TTC549 (cell line): ENCODE data around the gene MOSPD3.
"Not testable (repeated sequence)": the region's sequence is repeated elsewhere in the genome, so short reads cannot be mapped to it uniquely, and the experiment has no call there.

Experiments
- FAIRE-seq: peaks from 2 replicates; lab custom pipeline; 2012; peaks lifted over from hg19 to GRCh38; lab: Jason Lieb, UNC

Gene MOSPD3

GRCh38 chr7:100626530-100627237 lies 14.3 kb downstream of the MOSPD3 start:
- FAIRE-seq, result no peak

DNA sequence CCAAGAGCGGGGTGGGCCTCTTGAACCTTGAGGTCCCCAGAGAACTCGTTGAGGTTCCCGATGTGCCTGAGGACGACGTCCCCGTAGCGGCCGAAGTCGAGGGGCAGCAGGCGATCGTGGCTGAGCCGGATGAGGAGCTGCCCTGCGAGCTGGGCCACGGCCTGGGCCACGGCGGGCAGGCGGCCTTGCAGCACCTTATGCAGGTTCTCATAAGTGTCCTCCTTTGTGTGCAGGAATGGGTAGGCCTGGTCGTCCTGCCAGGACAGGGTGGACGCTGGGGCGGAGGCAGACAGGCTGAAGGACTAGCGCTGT lies 14.9 kb downstream of the MOSPD3 start:
- FAIRE-seq, result no peak

GRCh38 chr7:100629117-100629716 lies 16.9 kb downstream of the MOSPD3 start:
- FAIRE-seq, result no peak

- FAIRE-seq, result no peak
Observed at GRCh38 chr7:100630066-100630465, 17.7 kb downstream of the MOSPD3 start.

- FAIRE-seq, result no peak
Observed at GRCh38 chr7:100632951-100633717, 20.8 kb downstream of the MOSPD3 start.

GRCh38 chr7:100639995-100640516 lies 27.7 kb downstream of the MOSPD3 start:
- FAIRE-seq, result no peak

GRCh38 chr7:100640517-100641440 lies 28.4 kb downstream of the MOSPD3 start:
- FAIRE-seq, result no peak

- no peak for FAIRE-seq
Observed at GRCh38 chr7:100641463-100641859, 29.1 kb downstream of the MOSPD3 start, which contains the start of gene TFR2. TFR2 (minus strand) TSS chr7:100641552; CDS start chr7:100641509, 43 bp downstream.

DNA sequence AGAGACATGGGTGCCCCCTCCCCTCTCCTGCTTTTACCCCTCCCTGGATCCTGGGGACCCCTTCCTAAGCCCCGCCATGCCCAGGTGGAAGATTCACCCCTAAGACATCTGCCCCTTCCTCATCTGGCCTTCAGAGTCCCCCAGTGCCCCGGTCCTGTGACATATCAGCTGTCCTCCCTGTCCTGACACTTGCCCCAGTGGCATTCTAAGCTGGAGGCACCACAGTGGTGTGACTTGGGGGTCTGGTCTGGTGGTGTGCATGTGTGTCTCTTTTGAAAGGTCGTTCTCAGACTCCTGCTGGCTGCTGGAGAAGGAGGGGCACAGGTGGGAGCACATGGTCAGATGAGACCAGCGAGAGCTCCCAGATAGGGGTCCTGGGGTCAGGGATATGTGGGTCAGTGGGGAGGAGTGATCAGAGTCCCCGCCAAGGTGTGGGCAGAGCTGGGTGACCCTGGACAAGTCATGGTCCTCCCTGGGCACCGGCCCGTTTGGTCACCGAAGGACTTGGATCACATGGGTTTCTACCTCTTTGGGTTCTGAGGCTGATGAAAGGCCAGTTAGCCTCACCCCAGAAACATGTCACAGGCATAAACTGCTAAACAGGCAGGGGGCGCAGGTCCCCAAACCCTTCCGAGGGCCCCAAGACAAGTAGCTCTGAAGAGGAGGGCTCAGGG lies 29.7 kb downstream of the MOSPD3 start:
- FAIRE-seq, result no peak

DNA sequence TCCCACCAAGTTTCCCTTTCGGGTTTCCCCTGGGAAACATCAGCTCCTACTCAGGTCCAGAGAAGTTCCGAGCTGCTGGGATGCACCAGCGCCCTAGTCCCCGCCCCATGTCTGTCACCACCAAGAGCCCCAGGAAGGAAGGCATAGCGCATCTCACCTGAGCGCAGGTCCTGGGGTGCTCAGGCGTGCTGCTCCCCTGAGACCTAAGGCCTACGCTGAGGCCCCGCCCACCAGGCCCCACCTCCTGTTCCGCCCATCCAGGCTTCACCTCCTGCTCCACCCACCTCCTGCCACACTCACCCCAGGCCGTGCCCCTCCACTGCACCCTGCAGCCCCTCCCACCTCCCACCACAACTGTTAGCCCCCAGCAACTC lies 30.2 kb downstream of the MOSPD3 start:
- no peak for FAIRE-seq

GRCh38 chr7:100649826-100650565 lies 37.7 kb downstream of the MOSPD3 start:
- no peak for FAIRE-seq

- FAIRE-seq, result no peak
Observed at GRCh38 chr7:100654908-100655831, 42.8 kb downstream of the MOSPD3 start.

- no peak for FAIRE-seq
Observed at GRCh38 chr7:100655908-100656674, 43.8 kb downstream of the MOSPD3 start, which contains the start of gene ACTL6B. ACTL6B (minus strand) TSS chr7:100656448; CDS start chr7:100656354, 94 bp downstream.

GRCh38 chr7:100662194-100662776 lies 49.9 kb downstream of the MOSPD3 start:
- not testable (repeated sequence) for FAIRE-seq
